NOMO-1 treated with DMSO at 0.1 percent for 48 hours (cell line): Measurements from ENCODE around the gene LAMP1.
"Not testable (repeated sequence)": the region's sequence is repeated elsewhere in the genome, so short reads cannot be mapped to it uniquely, and the experiment has no call there.

Experiments used
- DNase-seq: peaks from one replicate; lab custom pipeline; 2025; ENCODE audit not compliant: unreplicated experiment; lab: John Stamatoyannopoulos, UW

The LAMP1 gene

DNA sequence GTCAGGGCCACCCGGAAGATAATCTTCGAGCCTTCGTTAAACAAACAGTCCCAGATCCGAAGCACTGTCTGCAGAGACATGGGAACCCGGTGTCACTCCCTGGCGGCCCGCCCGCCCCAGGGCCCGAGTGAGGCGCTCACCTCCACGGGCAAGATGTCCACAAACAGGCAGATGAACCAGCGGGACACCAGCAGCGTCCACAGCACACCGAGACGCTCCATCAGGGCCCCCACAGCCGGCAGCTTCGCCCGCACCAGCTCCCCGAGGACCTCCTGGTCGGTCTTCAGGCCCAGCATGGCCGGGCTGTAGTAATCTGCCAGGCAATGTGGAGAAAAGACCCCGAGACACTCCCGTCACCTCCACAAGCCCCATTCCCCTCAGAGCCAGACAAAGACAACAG is 28.7 kb downstream of the LAMP1 start:
- no peak for DNase-seq

GRCh38 chr13:113327391-113327765 is 30.3 kb downstream of the LAMP1 start:
- DNase-seq: no peak

DNA sequence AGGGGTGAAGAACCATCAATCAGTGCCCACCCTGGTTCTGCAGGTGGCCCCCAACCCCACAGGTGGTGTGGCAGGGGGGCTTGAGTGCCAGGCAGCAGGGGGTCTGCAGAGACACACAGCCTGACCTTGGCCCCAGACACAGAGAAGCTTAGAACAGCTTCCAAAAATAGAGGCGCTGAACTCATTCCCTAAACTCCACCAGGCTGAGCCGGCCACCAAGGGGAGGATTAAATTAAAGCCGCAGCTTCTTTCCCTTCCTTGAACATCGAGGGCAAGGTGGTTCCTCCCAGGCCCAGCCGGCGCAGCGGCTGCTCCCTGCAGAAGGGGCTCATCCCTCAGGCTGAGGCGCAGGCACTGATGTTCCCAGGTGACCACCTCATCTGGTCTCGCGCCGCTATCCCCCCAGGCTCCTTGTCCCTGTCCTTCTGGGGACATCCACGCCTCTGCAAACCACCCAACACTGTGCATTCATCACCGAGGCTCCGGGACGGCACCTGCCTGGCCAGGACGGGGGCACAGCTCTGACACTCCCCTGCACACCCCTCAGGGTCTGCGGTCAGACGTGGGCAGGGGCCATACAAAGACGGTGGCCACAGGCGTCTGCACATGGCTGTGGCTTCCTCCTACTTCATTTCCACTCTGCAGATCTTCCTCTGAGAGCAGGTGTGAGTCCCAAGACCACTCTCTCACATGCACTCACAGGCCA is 30.9 kb downstream of the LAMP1 start:
- no peak for DNase-seq

DNA sequence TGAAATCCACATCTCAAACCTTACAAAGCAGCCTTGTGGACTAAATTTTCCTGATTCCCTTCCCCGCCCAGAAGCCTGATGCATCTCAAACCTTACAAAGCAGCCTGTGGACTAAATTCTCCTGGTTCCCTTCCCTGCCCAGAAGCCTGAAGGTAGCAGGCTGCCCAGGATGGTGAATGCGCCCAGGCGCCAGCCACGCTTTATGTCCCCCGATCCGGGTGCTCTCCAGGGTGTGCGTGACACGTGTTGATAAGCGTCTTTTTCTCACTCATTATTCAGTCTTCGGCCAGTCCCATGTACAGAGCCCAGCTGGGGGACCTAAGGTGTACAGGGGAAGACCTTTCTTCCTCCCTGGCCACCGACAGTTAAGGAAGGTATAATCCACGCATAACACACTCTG is 31.8 kb downstream of the LAMP1 start:
- no peak for DNase-seq

DNA sequence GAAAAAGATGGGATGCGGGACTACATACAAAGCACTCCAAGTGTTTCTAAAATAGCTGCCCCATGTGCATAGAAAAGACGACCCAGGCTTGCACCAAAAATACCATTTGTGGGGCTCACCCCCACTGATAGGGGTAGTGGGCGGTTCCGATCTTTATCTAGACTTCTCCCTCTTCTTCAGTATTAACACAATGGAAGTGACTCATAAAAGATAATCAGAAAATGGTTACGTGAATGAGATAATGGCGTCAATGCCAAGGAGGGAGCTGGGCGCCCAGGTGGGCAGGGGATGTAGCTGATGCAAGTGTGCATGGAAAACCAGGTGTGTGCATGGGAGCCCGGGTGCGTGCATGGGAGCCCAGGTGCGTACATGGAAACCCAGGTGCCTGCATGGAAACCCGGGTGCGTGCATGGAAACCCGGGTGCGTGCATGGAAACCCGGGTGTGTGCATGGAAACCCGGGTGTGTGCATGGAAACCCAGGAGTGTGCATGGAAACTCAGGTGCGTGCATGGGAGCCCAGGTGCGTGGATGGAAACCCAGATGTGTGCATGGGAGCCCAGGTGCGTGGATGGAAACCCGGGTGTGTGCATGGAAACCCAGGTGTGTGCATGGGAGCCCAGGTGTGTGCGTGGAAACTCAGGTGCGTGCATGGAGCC is 32.7 kb downstream of the LAMP1 start:
- no peak for DNase-seq

GRCh38 chr13:113332615-113333014 is 35.6 kb downstream of the LAMP1 start:
- no peak for DNase-seq

DNA sequence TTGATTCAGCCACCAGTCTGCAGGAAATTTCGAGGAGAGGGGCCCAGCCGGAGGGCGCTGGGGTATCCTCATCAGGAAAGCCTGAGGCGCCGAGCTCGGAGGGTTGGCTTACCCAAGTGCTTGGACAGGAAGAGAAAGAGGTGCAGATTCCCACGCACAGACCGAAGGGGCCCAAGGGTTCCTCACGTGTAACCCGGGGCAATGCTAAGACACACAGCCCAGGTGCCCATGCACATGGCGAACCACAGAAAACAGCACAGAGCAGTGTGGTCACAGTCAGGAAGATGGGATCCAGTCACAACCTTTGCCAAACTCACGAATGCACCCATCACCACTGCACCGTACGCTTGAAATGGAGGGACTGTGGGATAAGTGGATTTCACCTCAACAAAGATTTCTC is 36.0 kb downstream of the LAMP1 start:
- no peak for DNase-seq

GRCh38 chr13:113337556-113337955 is 40.5 kb downstream of the LAMP1 start:
- no peak for DNase-seq

DNA sequence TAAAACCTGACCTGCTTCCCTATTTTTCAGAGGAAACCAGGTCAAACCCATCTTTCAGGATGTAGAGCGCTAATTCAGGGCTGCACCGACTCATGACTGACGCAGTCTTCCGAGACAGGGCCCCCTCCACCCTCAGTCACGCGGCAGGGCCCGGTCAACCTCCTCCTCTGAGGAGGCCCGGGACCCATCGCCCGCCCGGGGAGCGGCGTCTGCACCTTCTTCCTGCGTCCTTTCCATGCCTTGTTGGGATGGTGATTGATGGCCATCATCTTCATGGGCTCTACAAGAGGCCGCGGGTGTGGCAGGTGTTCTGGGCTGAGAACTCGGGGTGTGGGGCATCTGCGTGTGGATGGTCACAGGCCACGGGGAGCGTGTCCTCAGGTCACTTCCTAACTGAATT is 40.9 kb downstream of the LAMP1 start:
- DNase-seq: no peak

GRCh38 chr13:113338451-113338850 is 41.4 kb downstream of the LAMP1 start:
- no peak for DNase-seq

DNA sequence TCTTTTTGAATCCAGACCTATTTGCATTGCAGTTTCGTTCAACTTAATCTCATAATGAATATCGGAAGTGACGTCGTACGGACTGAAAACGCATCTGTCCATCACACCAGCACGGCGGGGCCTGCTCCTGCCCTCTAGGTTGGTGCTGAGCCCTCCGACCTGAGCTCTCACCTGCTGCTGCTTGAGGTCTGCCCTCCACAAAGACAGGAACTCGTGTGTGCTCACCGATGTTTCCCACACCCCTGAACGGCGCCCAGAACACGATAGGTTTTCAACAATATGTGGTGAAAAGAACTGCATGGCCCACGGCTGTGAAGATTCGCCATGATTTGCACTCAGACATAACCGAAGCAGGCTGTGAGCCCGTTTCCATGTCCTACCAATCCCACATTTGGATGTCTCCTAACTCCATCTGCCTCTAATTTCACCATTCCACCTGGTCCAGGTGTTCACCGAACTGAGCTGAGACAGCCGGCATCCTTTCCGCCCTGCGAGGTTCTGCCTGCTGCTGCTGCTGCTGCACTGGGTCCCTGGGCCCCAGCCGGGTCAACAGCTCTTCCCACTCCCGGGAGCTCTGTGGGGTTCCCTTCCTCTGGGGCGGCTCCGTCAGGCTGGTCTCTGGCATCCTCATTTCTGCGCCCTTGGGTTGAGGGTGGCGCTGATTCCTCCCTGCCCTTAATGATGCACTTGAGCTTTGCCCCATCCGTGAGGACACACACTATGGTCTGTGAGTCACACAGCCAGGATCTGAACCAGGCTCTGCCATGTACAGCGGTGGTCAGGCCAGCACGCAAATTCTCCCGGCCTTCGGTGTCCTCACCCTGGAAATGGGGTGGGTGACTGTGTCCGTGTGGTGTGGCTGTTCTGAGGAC is 46.0 kb downstream of the LAMP1 start:
- no peak for DNase-seq

GRCh38 chr13:113343692-113343968 is 46.6 kb downstream of the LAMP1 start:
- DNase-seq: no peak

DNA sequence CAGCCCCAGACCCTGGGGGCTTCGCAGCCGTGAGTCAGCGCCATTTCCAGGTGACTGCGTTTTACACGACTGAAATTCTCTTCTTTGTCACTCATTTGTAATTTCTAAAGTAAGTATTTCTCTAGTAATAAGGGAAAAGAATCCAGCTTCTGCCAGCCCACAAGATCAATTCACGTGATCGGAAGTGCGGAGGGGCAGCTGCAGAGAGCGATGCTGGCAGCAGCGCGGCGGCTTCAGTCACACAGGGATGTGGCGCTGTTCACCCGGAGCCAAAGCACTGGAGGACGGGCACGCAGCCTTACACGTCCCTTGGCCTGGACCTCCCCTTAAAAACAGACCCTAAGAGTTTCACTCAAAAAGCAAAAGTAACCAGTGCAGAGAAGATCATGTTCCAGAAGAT is 48.4 kb downstream of the LAMP1 start:
- DNase-seq: no peak

GRCh38 chr13:113347736-113348225 is 50.7 kb downstream of the LAMP1 start:
- not testable (repeated sequence) for DNase-seq

- no peak for DNase-seq
Observed at GRCh38 chr13:113348591-113348990, 51.6 kb downstream of the LAMP1 start.

GRCh38 chr13:113349050-113349449 is 52.0 kb downstream of the LAMP1 start:
- no peak for DNase-seq

GRCh38 chr13:113349491-113349890 is 52.5 kb downstream of the LAMP1 start:
- DNase-seq: no peak

GRCh38 chr13:113350065-113350937 is 53.3 kb downstream of the LAMP1 start:
- no peak for DNase-seq

GRCh38 chr13:113350938-113351335 is 53.9 kb downstream of the LAMP1 start:
- no peak for DNase-seq

DNA sequence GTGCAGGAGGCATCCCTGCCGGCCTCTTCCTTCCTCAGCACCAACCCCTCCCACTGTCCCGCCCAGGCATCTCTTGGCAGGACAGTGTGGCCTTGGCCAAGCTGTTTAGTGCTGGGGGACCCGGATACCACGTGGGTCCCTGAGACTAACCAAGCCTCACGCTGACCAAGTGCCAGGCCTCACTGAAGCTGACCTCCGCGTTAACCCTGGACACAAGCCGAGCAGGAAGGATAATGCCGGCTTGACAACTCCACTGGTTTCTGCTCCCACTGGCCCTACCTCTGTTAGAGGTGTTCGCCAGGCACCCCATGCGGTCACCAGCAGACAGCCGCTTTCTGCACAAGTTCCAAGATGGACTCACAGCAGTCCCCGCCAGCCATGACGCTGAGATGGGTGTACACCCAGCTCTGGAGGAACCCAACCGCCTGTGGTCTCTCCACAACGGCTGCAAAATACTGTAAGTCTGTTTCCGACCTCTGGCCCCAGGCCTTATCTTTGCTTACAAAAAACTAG is 54.5 kb downstream of the LAMP1 start:
- DNase-seq: no peak

DNA sequence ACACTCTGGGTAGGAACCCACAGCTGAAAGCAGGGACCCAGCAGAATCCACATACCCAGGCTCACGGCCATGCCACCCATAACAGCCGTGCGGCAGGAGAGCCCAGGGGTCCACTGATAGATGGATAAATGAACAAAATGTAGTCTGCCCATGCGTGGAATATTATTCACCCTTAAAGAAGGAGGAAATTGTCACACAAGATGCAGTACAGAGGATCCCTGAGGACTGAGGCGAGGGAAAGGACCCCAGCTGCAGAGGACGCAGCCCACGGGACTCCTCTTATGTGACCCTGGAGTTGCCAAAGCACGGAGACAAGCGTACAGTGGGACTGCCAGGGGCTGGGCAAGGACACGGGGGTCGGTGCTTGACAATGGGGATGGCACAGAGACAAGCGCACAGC is 56.2 kb downstream of the LAMP1 start:
- DNase-seq: no peak
